ENCODE results near the gene EYA2.

EYA2 gene

DNA sequence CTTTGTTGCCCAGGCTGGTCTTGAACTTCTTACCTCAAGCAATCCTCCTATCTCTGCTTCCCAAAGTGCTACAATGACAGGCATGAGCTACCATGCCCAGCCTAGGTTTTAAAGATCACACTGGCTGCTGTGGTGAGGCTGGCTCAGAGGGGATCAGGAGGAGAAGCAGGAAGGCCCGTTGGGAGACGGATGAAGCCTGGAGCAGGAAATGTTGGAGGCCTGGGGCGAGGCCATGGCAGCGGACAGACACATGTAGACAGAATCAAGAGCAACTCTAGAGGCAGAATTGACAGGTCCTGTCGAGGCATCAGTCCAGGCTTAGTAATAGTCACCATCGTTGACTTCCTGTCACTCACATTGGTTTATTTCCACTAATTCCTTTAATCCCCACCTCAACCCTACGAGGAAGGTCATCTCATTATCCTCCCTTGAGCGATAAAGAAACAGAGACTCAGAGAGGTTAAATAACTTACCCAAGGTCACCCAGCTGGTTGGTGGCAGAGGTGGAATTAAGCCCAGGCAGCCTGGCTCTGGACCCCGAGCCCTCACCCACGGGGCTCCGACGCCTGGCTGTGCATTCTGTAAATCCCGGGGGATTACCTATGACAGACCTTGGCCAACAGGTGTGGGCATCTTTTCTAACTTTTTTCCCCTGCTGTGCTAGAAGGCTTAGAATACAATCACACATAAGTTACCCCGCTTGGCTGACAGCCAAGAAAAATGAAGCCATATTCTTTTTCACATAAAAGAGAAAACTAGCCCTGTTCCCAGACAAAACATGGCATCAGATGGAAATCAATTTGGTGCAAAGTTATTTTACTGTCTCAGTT is 113.4 kb downstream of the EYA2 start:
- DNase-seq (ENCODE audit: low read depth in 2 of 2): no peak
- no peak overlapping the region for H3K4me3 ChIP-seq (replicated peaks in 1 of 2; ENCODE audit: low read depth in 2 of 2, low read length in 2 of 2)
- TF ChIP-seq, protein P1, sequence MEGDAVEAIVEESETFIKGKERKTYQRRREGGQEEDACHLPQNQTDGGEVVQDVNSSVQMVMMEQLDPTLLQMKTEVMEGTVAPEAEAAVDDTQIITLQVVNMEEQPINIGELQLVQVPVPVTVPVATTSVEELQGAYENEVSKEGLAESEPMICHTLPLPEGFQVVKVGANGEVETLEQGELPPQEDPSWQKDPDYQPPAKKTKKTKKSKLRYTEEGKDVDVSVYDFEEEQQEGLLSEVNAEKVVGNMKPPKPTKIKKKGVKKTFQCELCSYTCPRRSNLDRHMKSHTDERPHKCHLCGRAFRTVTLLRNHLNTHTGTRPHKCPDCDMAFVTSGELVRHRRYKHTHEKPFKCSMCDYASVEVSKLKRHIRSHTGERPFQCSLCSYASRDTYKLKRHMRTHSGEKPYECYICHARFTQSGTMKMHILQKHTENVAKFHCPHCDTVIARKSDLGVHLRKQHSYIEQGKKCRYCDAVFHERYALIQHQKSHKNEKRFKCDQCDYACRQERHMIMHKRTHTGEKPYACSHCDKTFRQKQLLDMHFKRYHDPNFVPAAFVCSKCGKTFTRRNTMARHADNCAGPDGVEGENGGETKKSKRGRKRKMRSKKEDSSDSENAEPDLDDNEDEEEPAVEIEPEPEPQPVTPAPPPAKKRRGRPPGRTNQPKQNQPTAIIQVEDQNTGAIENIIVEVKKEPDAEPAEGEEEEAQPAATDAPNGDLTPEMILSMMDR (IDR thresholded peaks at IDR 0.05; ENCODE audit: low read depth, low read length): no peak

DNA sequence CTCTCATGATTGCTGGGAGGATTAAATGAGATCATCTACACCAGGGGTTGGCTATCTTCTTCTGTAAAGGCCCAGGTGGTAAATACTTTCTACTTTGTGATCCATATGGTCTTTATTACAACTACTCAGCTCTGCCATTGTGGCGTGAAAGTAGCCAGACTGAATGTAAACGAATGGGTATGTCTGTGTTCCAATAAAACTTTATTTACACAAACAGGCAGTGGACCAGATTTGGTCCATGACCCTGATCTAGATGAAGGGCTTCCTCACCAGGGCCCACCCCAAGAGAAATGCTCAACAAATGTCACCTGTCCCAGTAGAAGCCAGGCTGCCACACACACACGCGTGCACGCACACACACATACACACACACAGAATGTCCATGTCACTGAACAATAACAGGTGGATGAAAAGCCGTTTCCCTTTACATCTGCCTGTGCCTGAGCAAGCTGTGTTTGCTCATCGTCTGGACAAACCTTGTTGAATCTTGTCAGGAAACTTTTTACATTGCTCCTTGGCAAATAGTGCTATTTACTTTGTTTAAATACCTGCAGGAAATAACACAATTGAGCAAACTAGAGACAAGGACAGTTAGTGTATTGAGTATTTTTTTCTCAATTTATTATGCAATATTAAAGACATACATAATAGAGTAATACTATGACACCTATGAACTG is 114.3 kb downstream of the EYA2 start:
- DNase-seq (ENCODE audit: low read depth in 2 of 2): no peak
- no peak overlapping the region for H3K4me3 ChIP-seq (replicated peaks in 1 of 2; ENCODE audit: low read depth in 2 of 2, low read length in 2 of 2)
- TF ChIP-seq, protein P1 (IDR thresholded peaks at IDR 0.05; ENCODE audit: low read depth, low read length): no peak

DNA sequence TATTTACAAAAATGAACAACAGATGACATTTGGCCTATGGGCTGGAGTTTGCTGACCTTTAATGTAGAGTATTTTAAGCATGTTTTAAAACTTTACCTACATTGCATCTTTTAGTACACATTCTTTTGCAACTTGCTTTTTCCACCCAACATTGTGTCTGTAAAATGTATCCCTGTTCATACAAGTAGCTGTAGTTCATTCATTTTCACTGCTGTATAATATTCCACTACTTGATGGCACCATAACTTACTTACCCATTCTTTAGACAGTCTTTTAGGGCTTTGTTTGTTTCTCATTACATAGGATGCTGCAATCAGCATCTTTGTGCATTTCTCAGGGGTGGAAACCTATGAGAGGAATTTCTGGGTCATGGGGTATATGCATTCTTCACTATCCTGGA is 115.1 kb downstream of the EYA2 start:
- TF ChIP-seq, protein P1 (IDR thresholded peaks at IDR 0.05; ENCODE audit: low read depth, low read length): no peak
- DNase-seq (ENCODE audit: low read depth in 2 of 2): no peak

DNA sequence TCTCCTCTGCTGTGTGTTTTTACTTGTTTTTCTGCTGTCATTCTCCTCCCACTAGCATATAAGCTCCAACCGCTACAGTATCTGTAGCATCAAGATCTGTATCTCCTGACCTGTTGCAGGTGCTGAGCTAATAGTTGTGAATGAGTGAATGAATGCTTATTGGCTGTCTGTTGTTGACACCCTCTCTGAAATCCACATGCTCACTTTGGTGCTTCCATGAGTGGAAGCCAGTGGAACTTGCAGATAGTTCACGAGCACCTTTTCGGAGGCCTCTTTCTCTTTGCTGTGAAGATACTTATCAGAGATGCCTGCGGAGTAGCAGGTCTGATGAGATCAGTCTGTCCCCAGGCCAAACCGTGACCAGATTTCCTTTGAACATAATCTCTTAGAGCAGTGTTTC is 117.3 kb downstream of the EYA2 start:
- no peak overlapping the region for H3K4me3 ChIP-seq (replicated peaks in 1 of 2; ENCODE audit: low read depth in 2 of 2, low read length in 2 of 2)
- no peak for DNase-seq (ENCODE audit: low read depth in 2 of 2)
- TF ChIP-seq, protein P1 (IDR thresholded peaks at IDR 0.05; ENCODE audit: low read depth, low read length): no peak

More for the DNA sequence above, 115.1 kb downstream of the EYA2 start:
- H3K4me3 ChIP-seq (replicated peaks in 1 of 2; ENCODE audit: low read depth in 2 of 2, low read length in 2 of 2): no peak overlapping the region

DNA sequence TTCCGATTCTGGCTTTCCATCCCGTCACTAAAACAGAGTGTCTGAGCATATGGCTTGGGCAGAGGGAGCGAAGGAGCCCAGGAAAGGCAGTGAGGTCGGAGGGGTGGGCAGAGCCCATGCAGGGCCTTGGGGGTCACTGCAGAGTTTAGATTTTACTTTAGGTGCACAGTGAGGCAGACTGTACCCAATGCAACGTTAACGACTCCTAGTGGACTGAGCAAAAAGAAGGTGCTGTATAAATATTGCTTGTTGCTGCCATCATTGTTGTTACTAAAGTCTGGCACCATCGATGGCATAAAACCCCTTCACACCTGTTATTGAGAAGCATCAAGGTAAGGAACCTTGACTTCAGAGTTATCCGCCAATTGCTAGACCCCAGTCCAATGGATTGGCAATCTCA is 119.0 kb downstream of the EYA2 start:
- no peak for DNase-seq (ENCODE audit: low read depth in 2 of 2)
- TF ChIP-seq, protein P1 (IDR thresholded peaks at IDR 0.05; ENCODE audit: low read depth, low read length): no peak

DNA sequence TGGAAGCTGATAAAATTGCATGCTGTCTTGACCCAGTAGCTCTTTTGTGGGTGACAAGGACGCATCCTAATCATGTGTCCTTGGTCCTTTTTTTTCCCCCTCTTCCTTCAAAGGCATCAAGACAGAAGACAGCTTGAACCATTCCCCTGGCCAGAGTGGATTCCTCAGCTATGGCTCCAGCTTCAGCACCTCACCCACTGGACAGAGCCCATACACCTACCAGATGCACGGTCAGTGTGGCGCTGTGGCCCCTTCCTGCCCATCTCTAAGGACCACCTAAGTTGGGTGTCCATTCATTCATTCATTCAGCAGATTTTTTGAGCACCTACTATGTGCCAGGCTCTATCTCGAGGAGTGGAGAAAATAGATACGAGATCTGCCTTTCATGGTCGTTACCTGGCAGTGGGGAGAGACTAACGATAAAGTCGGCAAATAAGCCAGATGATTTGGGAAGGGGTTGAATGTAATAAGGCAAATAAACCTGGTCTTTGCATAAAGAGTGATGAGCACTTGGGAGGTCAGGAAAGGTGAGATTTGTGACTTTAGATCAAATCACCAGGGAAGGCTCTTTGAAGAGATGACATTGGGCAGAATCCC is 121.5 kb downstream of the EYA2 start:
- no peak for DNase-seq (ENCODE audit: low read depth in 2 of 2)
- TF ChIP-seq, protein P1 (IDR thresholded peaks at IDR 0.05; ENCODE audit: low read depth, low read length): no peak
- H3K4me3 ChIP-seq (replicated peaks in 1 of 2; ENCODE audit: low read depth in 2 of 2, low read length in 2 of 2): no peak overlapping the region

More for the DNA sequence above, 119.0 kb downstream of the EYA2 start:
- H3K4me3 ChIP-seq (replicated peaks in 1 of 2; ENCODE audit: low read depth in 2 of 2, low read length in 2 of 2): no peak overlapping the region
